ENCODE measurements around the gene RAB3IL1.

The RAB3IL1 gene

GRCh38 chr11:61928606-61929005, 11.2 kb upstream of the RAB3IL1 start:
- no peaks in the 10 kb centered on the region for H3K36me3 ChIP-seq
- no peak for TF ChIP-seq Cebpa-rat (IDR thresholded peaks at IDR 0.05)

GRCh38 chr11:61927501-61927900, 10.1 kb upstream of the RAB3IL1 start:
- H3K27me3 ChIP-seq: no peaks in the 10 kb centered on the region
- TF ChIP-seq Cebpa-rat (IDR thresholded peaks at IDR 0.05): no peak
- H3K4me1 ChIP-seq: peaks cover 9 to 45% (median 18%) of the 10 kb centered on the region in 10 experiments
- peak overlapping the region in 3 of 11 experiments; percentile 18 to 47 (median 40); a peak in 4 of 22 replicates for H3K4me2 ChIP-seq
- no peak overlapping the region for H3K27ac ChIP-seq
- no peak overlapping the region for H3K9ac ChIP-seq
- H3K4me3 ChIP-seq: no peak overlapping the region
- H4K20me1 ChIP-seq: no peaks in the 10 kb centered on the region
- H3K9me3 ChIP-seq (replicated peaks in 1 of 11): peaks cover 0 to 14% (median 7%) of the 10 kb centered on the region in 11 experiments; a peak in 12 of 22 replicates
- H3K36me3 ChIP-seq: no peaks in the 10 kb centered on the region

More at GRCh38 chr11:61928606-61929005, 11.2 kb upstream of the RAB3IL1 start:
- H3K27ac ChIP-seq: no peak overlapping the region
- H3K4me1 ChIP-seq: peaks cover 0 to 34% (median 8%) of the 10 kb centered on the region in 10 experiments; a peak in 14 of 20 replicates
- H3K4me2 ChIP-seq: peak overlapping the region in 3 of 11 experiments; percentile 18 to 47 (median 40); a peak in 5 of 22 replicates
- no peak overlapping the region for H3K4me3 ChIP-seq
- no peaks in the 10 kb centered on the region for H3K27me3 ChIP-seq
- H3K9ac ChIP-seq: no peak overlapping the region
- peaks cover 5 to 23% (median 14%) of the 10 kb centered on the region in 11 experiments; a peak in 17 of 22 replicates for H3K9me3 ChIP-seq (replicated peaks in 1 of 11)
- no peaks in the 10 kb centered on the region for H4K20me1 ChIP-seq

- no peak for TF ChIP-seq Cebpa-rat (IDR thresholded peaks at IDR 0.05)
- Histone ChIP-seq H3K9ac (no peak overlapping the region), H3K4me3 (no peak overlapping the region), H3K27ac (no peak overlapping the region), H3K27me3 (no peaks in the 10 kb centered on the region), H3K4me2 (no peak overlapping the region), H3K4me1 (peaks cover 22 to 57% (median 30%) of the 10 kb centered on the region in 10 experiments), H3K36me3 (no peaks in the 10 kb centered on the region), H3K9me3 (replicated peaks in 1 of 11) (peaks cover 0 to 14% (median 7%) of the 10 kb centered on the region in 11 experiments; a peak in 12 of 22 replicates), H4K20me1 (no peaks in the 10 kb centered on the region)
Measured at GRCh38 chr11:61926235-61926634, 8.9 kb upstream of the RAB3IL1 start.

- no peaks in the 10 kb centered on the region for H3K36me3 ChIP-seq
- no peak overlapping the region for H3K4me2 ChIP-seq
- no peak overlapping the region for H3K4me3 ChIP-seq
- no peaks in the 10 kb centered on the region for H3K27me3 ChIP-seq
- TF ChIP-seq Cebpa-rat (IDR thresholded peaks at IDR 0.05): no peak
- H3K4me1 ChIP-seq: peaks cover 24 to 62% (median 34%) of the 10 kb centered on the region in 10 experiments
- H3K9ac ChIP-seq: no peak overlapping the region
- no peaks in the 10 kb centered on the region for H4K20me1 ChIP-seq
- H3K9me3 ChIP-seq (replicated peaks in 1 of 11): peaks cover 0 to 14% (median 7%) of the 10 kb centered on the region in 11 experiments; a peak in 12 of 22 replicates
- H3K27ac ChIP-seq: no peak overlapping the region
Measured at GRCh38 chr11:61925736-61926135, 8.4 kb upstream of the RAB3IL1 start.

GRCh38 chr11:61924064-61924455, 6.7 kb upstream of the RAB3IL1 start:
- H3K36me3 ChIP-seq: no peaks in the 10 kb centered on the region
- H3K9me3 ChIP-seq (replicated peaks in 1 of 11): peaks cover 0 to 14% (median 7%) of the 10 kb centered on the region in 11 experiments; a peak in 12 of 22 replicates
- peak overlapping the region in 5 of 11 experiments; percentile 86 to 94 (median 91); a peak in 9 of 22 replicates for H3K4me2 ChIP-seq
- H3K9ac ChIP-seq: peak overlapping the region in 4 of 11 experiments; percentile 32 to 67 (median 43); a peak in 6 of 22 replicates
- H4K20me1 ChIP-seq: no peaks in the 10 kb centered on the region
- H3K4me3 ChIP-seq: no peak overlapping the region
- H3K27ac ChIP-seq: peak overlapping the region in 5 of 11 experiments; percentile 37 to 61 (median 52); a peak in 9 of 22 replicates
- peaks cover 34 to 79% (median 47%) of the 10 kb centered on the region in 10 experiments for H3K4me1 ChIP-seq
- TF ChIP-seq Cebpa-rat (IDR thresholded peaks at IDR 0.05): no peak
- peaks cover 0 to 14% (median 13%) of the 10 kb centered on the region in 11 experiments; a peak in 19 of 22 replicates for H3K27me3 ChIP-seq

- H3K36me3 ChIP-seq: no peaks in the 10 kb centered on the region
- peak overlapping the region in 6 of 11 experiments; percentile 15 to 61 (median 52); a peak in 10 of 22 replicates for H3K27ac ChIP-seq
- 0 out of 20 replicates have a peak overlapping the region, but pooled peaks of 1 of the 10 experiments have one; percentile 21 for H3K4me3 ChIP-seq
- no peak for TF ChIP-seq Cebpa-rat (IDR thresholded peaks at IDR 0.05)
- peaks cover 37 to 82% (median 52%) of the 10 kb centered on the region in 10 experiments for H3K4me1 ChIP-seq
- no peaks in the 10 kb centered on the region for H4K20me1 ChIP-seq
- H3K9ac ChIP-seq: peak overlapping the region in 6 of 11 experiments; percentile 27 to 67 (median 36); a peak in 8 of 22 replicates
- H3K9me3 ChIP-seq (replicated peaks in 1 of 11): peaks cover 0 to 12% (median 5%) of the 10 kb centered on the region in 11 experiments; a peak in 12 of 22 replicates
- peak overlapping the region; percentile 58 to 94 (median 85) for H3K4me2 ChIP-seq
- peaks cover 0 to 21% (median 20%) of the 10 kb centered on the region in 11 experiments; a peak in 20 of 22 replicates for H3K27me3 ChIP-seq
Measured at GRCh38 chr11:61923166-61924063, 6.0 kb upstream of the RAB3IL1 start.

GRCh38 chr11:61922539-61922938, 5.2 kb upstream of the RAB3IL1 start:
- Histone ChIP-seq H3K4me1 (peaks cover 37 to 82% (median 57%) of the 10 kb centered on the region in 10 experiments), H4K20me1 (no peaks in the 10 kb centered on the region; a peak in 1 of 22 replicates), H3K9me3 (replicated peaks in 1 of 11) (peaks cover 0 to 4% (median 0%) of the 10 kb centered on the region in 11 experiments; a peak in 3 of 22 replicates), H3K27ac (peak overlapping the region in 7 of 11 experiments; percentile 28 to 61 (median 53); a peak in 10 of 22 replicates), H3K9ac (peak overlapping the region in 4 of 11 experiments; percentile 25 to 67 (median 40); a peak in 6 of 22 replicates), H3K4me3 (peak overlapping the region in 2 of 10 experiments; percentile 21 to 24; a peak in 2 of 20 replicates), H3K27me3 (peaks cover 0 to 30% (median 28%) of the 10 kb centered on the region in 11 experiments; a peak in 20 of 22 replicates), H3K4me2 (peak overlapping the region; percentile 58 to 94 (median 85)), H3K36me3 (no peaks in the 10 kb centered on the region)
- no peak for TF ChIP-seq Cebpa-rat (IDR thresholded peaks at IDR 0.05)

- peak overlapping the region in 2 of 11 experiments; percentile 12 to 39; a peak in 3 of 22 replicates for H3K9ac ChIP-seq
Measured at GRCh38 chr11:61921446-61921845, 4.1 kb upstream of the RAB3IL1 start.

More at GRCh38 chr11:61921446-61921845, 4.1 kb upstream of the RAB3IL1 start:
- no peak for TF ChIP-seq Cebpa-rat (IDR thresholded peaks at IDR 0.05)
- Histone ChIP-seq H3K27ac (peak overlapping the region in 4 of 11 experiments; percentile 44 to 56 (median 50); a peak in 6 of 22 replicates), H3K27me3 (peaks cover 2 to 40% (median 39%) of the 10 kb centered on the region in 11 experiments; a peak in 21 of 22 replicates), H3K36me3 (no peaks in the 10 kb centered on the region), H3K9me3 (replicated peaks in 1 of 11) (no peaks in the 10 kb centered on the region), H3K4me1 (peaks cover 37 to 84% (median 64%) of the 10 kb centered on the region in 10 experiments), H4K20me1 (no peaks in the 10 kb centered on the region; a peak in 1 of 22 replicates), H3K4me2 (peak overlapping the region; percentile 58 to 94 (median 77); a peak in 20 of 22 replicates), H3K4me3 (no peak overlapping the region)
